SU-DHL-6 (cell line): ENCODE results near the gene GCM1.

Source experiments
- EZH2phosphoT487 ChIP-seq: fragments of 200-600 bp; sonication (generic), shearing (Covaris generic); conservative IDR thresholded peaks from 2 replicates; pipeline ENCODE4 v1.6.1; 2018; ENCODE audit warnings: mild to moderate bottlenecking, antibody characterized with exemption, low read length, moderate library complexity, mixed read lengths
- TF ChIP-seq, protein P1 (sequence below): fragments of 200-600 bp; sonication (generic); IDR thresholded peaks from one replicate; pipeline ENCODE4 v1.5.1; 2017; ENCODE audit warnings: antibody characterized with exemption, mild to moderate bottlenecking, low read length, moderate library complexity; ENCODE audit not compliant: insufficient read depth, poor library complexity, severe bottlenecking

- TF ChIP-seq, protein P1, sequence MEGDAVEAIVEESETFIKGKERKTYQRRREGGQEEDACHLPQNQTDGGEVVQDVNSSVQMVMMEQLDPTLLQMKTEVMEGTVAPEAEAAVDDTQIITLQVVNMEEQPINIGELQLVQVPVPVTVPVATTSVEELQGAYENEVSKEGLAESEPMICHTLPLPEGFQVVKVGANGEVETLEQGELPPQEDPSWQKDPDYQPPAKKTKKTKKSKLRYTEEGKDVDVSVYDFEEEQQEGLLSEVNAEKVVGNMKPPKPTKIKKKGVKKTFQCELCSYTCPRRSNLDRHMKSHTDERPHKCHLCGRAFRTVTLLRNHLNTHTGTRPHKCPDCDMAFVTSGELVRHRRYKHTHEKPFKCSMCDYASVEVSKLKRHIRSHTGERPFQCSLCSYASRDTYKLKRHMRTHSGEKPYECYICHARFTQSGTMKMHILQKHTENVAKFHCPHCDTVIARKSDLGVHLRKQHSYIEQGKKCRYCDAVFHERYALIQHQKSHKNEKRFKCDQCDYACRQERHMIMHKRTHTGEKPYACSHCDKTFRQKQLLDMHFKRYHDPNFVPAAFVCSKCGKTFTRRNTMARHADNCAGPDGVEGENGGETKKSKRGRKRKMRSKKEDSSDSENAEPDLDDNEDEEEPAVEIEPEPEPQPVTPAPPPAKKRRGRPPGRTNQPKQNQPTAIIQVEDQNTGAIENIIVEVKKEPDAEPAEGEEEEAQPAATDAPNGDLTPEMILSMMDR, result no peak
- TF ChIP-seq EZH2phosphoT487, result no peak
These were observed 14.0 kb upstream of the GCM1 start for GRCh38 chr6:53162606-53163005.
